ENCODE measurements around the gene PALMD. TPM values are rescaled to one million over a fixed set of nuclear protein-coding genes. Genes with fewer than 3 reads are reported as not detected.
A peak's percentile ranks its signal among the peaks of the same experiment; 100 is the strongest.

Gene PALMD
- total and polyA plus RNA-seq, 2 of the 8 experiments (the other 6 are each of a cell fraction or from before 2014, with no cell fraction given) = not detected

GRCh38 chr1:99663501-99663900 lies 17.6 kb downstream of the PALMD start:
- H3K27ac ChIP-seq (ENCODE audit: low read depth, low read length) = no peak overlapping the region
- H3K4me2 ChIP-seq (ENCODE audit: insufficient read depth in 1 of 2, low read depth in 2 of 2, low read length in 2 of 2) = no peak overlapping the region
- no peak overlapping the region for H3K4ac ChIP-seq (replicated peaks; ENCODE audit: insufficient read length, low read depth, low read length)
- H2AFZ ChIP-seq (ENCODE audit: low read length) = 0 out of 2 replicates have a peak overlapping the region, but pooled peaks have one; percentile 17
- H3K14ac ChIP-seq (ENCODE audit: insufficient read length) = no peak overlapping the region
- H2AK5ac ChIP-seq (ENCODE audit: low read depth, low read length) = no peak overlapping the region
- no peak overlapping the region for H3K9ac ChIP-seq (replicated peaks in 1 of 4; ENCODE audit: extremely low read depth in 1 of 4, low read depth in 3 of 4, low read length in 3 of 4)
- no peak for FAIRE-seq
- no peak for DNase-seq (ENCODE audit: low read depth in 1 of 2, low spot score in 2 of 2)
- WGBS, 2 experiments (ENCODE audit: extremely low coverage in 1 of 2, insufficient coverage in 1 of 2, insufficient read length in 1 of 2, insufficient replicate concordance in 2 of 2, low coverage in 1 of 2, low lambda C conversion rate in 2 of 2, missing lambda C conversion rate in 1 of 2) = 79% methylated on average over 2 of the region's 2 CpGs; no CpG with 5 or more reads in 1 of the 2 experiments
- H3K23me2 ChIP-seq (ENCODE audit: low read depth, low read length) = no peaks in the 10 kb centered on the region
- H4K8ac ChIP-seq (ENCODE audit: extremely low read depth, insufficient read depth, low read length) = no peak overlapping the region
- no peak overlapping the region for H3K4me3 ChIP-seq (ENCODE audit: extremely low read depth in 1 of 4, insufficient read depth in 2 of 4, low read depth in 3 of 4, low read length in 4 of 4)
- H3K27me3 ChIP-seq (replicated peaks in 1 of 4; ENCODE audit: control insufficient read depth in 3 of 4, extremely low read depth in 1 of 4, insufficient read depth in 3 of 4, low read length in 3 of 4) = no peaks in the 10 kb centered on the region
- H3K4me1 ChIP-seq (replicated peaks in 1 of 4; ENCODE audit: control insufficient read depth in 3 of 4, insufficient read depth in 4 of 4, low read length in 3 of 4) = no peaks in the 10 kb centered on the region
- no peaks in the 10 kb centered on the region for H3K9me3 ChIP-seq (ENCODE audit: insufficient read depth in 2 of 2, low read depth in 1 of 2, low read length in 1 of 2)
- H4K5ac ChIP-seq (ENCODE audit: insufficient read length, low read depth, low read length) = no peak overlapping the region
- no peak overlapping the region for H2BK15ac ChIP-seq (ENCODE audit: low read length)
- POLR2A ChIA-PET (ENCODE audit: partially characterized antibody) = no interaction called here
- H3K23ac ChIP-seq (ENCODE audit: insufficient read length) = no peak overlapping the region
- no peak overlapping the region for H2BK120ac ChIP-seq (replicated peaks; ENCODE audit: low read depth, low read length)
- H2BK12ac ChIP-seq (ENCODE audit: low read depth, low read length) = no peak overlapping the region
- no peak overlapping the region for H3K56ac ChIP-seq (replicated peaks; ENCODE audit: insufficient read length, low read depth, low read length)
- no peak overlapping the region for H4K91ac ChIP-seq (replicated peaks; ENCODE audit: insufficient read length, low read length)
- H3K18ac ChIP-seq (ENCODE audit: extremely low read depth, low read length) = no peak overlapping the region
- no peak for TF ChIP-seq NRF1 (IDR thresholded peaks at IDR 0.05; ENCODE audit: low read depth, low read length)
- no peak for TF ChIP-seq GTF2F1 (IDR thresholded peaks at IDR 0.05; ENCODE audit: borderline replicate concordance, low read depth, low read length)
- TF ChIP-seq SP2 (IDR thresholded peaks at IDR 0.05; ENCODE audit: low read length) = no peak
- TF ChIP-seq ATF2 (IDR thresholded peaks at IDR 0.05; ENCODE audit: low read length) = no peak
- TF ChIP-seq CEBPB (IDR thresholded peaks at IDR 0.05; ENCODE audit: low read depth, low read length) = no peak
- TF ChIP-seq POLR2AphosphoS5 (IDR thresholded peaks at IDR 0.05; ENCODE audit: low read depth, low read length) = no peak
- TF ChIP-seq TAF1 (IDR thresholded peaks at IDR 0.05; ENCODE audit: low read depth, low read length) = no peak
- TF ChIP-seq EZH2 (IDR thresholded peaks at IDR 0.05; ENCODE audit: low read depth, low read length, severe bottlenecking) = no peak
- TF ChIP-seq CBX5 (IDR thresholded peaks at IDR 0.05; ENCODE audit: low read depth, low read length) = no peak
- no peak for TF ChIP-seq FOSL1 (IDR thresholded peaks at IDR 0.05; ENCODE audit: insufficient read depth, low read depth, low read length)
- TF ChIP-seq POU5F1 (IDR thresholded peaks at IDR 0.05; ENCODE audit: low read depth, low read length) = no peak
- no peak for TF ChIP-seq RFX5 (IDR thresholded peaks at IDR 0.05; ENCODE audit: borderline replicate concordance, low read depth, low read length)
- TF ChIP-seq SIN3A (conservative IDR thresholded peaks at IDR 0.05 in 1 of 2, IDR thresholded peaks at IDR 0.05 in 1 of 2; ENCODE audit: low read depth in 1 of 2, low read length in 2 of 2) = no peak
- no peak for TF ChIP-seq HDAC6 (IDR thresholded peaks at IDR 0.05; ENCODE audit: low read depth, low read length)
- no peaks in the 10 kb centered on the region for H3K79me2 ChIP-seq (ENCODE audit: control insufficient read depth in 1 of 2, insufficient read depth in 2 of 2, low read length in 2 of 2)
- CTCF ChIA-PET (ENCODE audit: partially characterized antibody) = interaction anchor here (0.9 to 3.4 kb wide), 5 partner anchors 10 to 187 kb away, joined by 3 to 20 read pairs (median 4); no protein-coding TSS in a partner anchor
- no peaks in the 10 kb centered on the region for H3K79me1 ChIP-seq (ENCODE audit: low read depth, low read length)
- H3K36me3 ChIP-seq (ENCODE audit: control insufficient read depth in 2 of 4, insufficient read depth in 4 of 4, low read length in 3 of 4) = no peaks in the 10 kb centered on the region
- H2BK5ac ChIP-seq (ENCODE audit: low read depth, low read length) = no peak overlapping the region
- no peaks in the 10 kb centered on the region for H4K20me1 ChIP-seq (replicated peaks in 1 of 2; ENCODE audit: control insufficient read depth in 1 of 2, insufficient read depth in 2 of 2, low read length in 2 of 2)
- no peak overlapping the region for H2BK20ac ChIP-seq (ENCODE audit: low read length)
